Hepatocyte (in vitro differentiated cells): Measurements from ENCODE around the gene COQ10B. TPM values are rescaled to one million over a fixed set of nuclear protein-coding genes. Genes with fewer than 3 reads are reported as not detected.

Source experiments
- DNase-seq: peaks from one replicate; pipeline ENCODE4 v3.0.0-alpha.2; 2016; ENCODE audit warnings: low spot score
- H2AFZ ChIP-seq: fragments of 200-600 bp; sonication (generic); 2 replicates; pipeline ENCODE4 v1.6.0; 2016; ENCODE audit warnings: antibody characterized with exemption, mild to moderate bottlenecking
- H3K27ac ChIP-seq: fragments of 200-600 bp; sonication (generic); 2 replicates; pipeline ENCODE4 v1.5.1; 2016; ENCODE audit warnings: mild to moderate bottlenecking
- H3K27me3 ChIP-seq: fragments of 200-600 bp; sonication (generic); 2 replicates; pipeline ENCODE4 v1.6.1; 2016
- H3K36me3 ChIP-seq: fragments of 200-600 bp; sonication (generic); replicated peaks from 2 replicates; pipeline ENCODE4 v1.5.1; 2016; ENCODE audit warnings: low read depth; ENCODE audit not compliant: insufficient read depth
- H3K4me1 ChIP-seq: fragments of 200-600 bp; sonication (generic); 2 replicates; pipeline ENCODE4 v1.5.1; 2016; ENCODE audit warnings: mild to moderate bottlenecking, moderate library complexity; ENCODE audit not compliant: insufficient read depth
- H3K4me2 ChIP-seq: fragments of 200-600 bp; sonication (generic); 2 replicates; pipeline ENCODE4 v1.6.0; 2016
- H3K4me3 ChIP-seq: fragments of 200-600 bp; sonication (generic); 2 replicates; pipeline ENCODE4 v1.5.1; 2016; ENCODE audit warnings: mild to moderate bottlenecking
- H3K79me2 ChIP-seq: fragments of 200-600 bp; sonication (generic); 2 replicates; pipeline ENCODE4 v1.6.0; 2017; ENCODE audit warnings: mild to moderate bottlenecking
- H3K9me2 ChIP-seq: fragments of 200-600 bp; sonication (generic); replicated peaks from 2 replicates; pipeline ENCODE4 v1.6.0; 2017; ENCODE audit warnings: mild to moderate bottlenecking; ENCODE audit not compliant: insufficient read depth
- H3K9me3 ChIP-seq: fragments of 200-600 bp; sonication (generic); 2 replicates; pipeline ENCODE4 v1.5.1; 2016; ENCODE audit warnings: low read depth, mild to moderate bottlenecking
- H4K20me1 ChIP-seq: fragments of 200-600 bp; sonication (generic); 2 replicates; pipeline ENCODE4 v1.6.0; 2016; ENCODE audit warnings: mild to moderate bottlenecking; ENCODE audit not compliant: insufficient read depth, poor library complexity, severe bottlenecking
- CTCF ChIP-seq: fragments of 200-600 bp; sonication (generic); IDR thresholded peaks from 2 replicates; pipeline ENCODE4 v1.5.1; 2016; ENCODE audit warnings: antibody characterized with exemption, mild to moderate bottlenecking; ENCODE audit not compliant: poor library complexity
- EZH2 ChIP-seq: fragments of 200-600 bp; sonication (generic); IDR thresholded peaks from 2 replicates; pipeline ENCODE4 v1.6.1; 2016; ENCODE audit warnings: antibody characterized with exemption, mild to moderate bottlenecking, borderline replicate concordance
- EZH2phosphoT487 ChIP-seq: fragments of 200-600 bp; sonication (generic); IDR thresholded peaks from one replicate; pipeline ENCODE4 v1.6.1; 2018; ENCODE audit warnings: antibody characterized with exemption, mild to moderate bottlenecking, low read depth, moderate library complexity; ENCODE audit not compliant: unreplicated experiment, severe bottlenecking
- WGBS: methylation state at CpG from one replicate; pipeline ENCODE4 v1.1.6; 2016; ENCODE audit warnings: low lambda C conversion rate; ENCODE audit errors: missing lambda C conversion rate; 5-methylcytosine and 5-hydroxymethylcytosine counted together
- polyA plus RNA-seq: library from polyadenylated mRNA; unstranded; fragments of >200 nt; fragmentation: Nextera tagmentation; extraction: Ambion mirVana; gene quantifications from 2 replicates; pipeline ENCODE4 v1.2.1, GENCODE V29; 2016
- total RNA-seq: library from RNA; depleted of rRNA; stranded (reverse); fragments of >200 nt; gene quantifications from 2 replicates; pipeline ENCODE4 v1.2.3, GENCODE V29; 2014

COQ10B gene
- total and polyA plus RNA-seq, 2 experiments from 2014 or later, result 40.7 to 44.4 TPM

GRCh38 chr2:197414515-197414914, 38.8 kb upstream of the COQ10B start:
- Histone ChIP-seq H3K4me2 (no peak overlapping the region), H3K4me3 (no peak overlapping the region), H3K9me3 (no peaks in the 10 kb centered on the region), H4K20me1 (peaks cover 4% of the 10 kb centered on the region), H3K27me3 (no peaks in the 10 kb centered on the region), H3K79me2 (peaks cover 77% of the 10 kb centered on the region), H3K36me3 (peaks cover 3% of the 10 kb centered on the region), H3K4me1 (no peaks in the 10 kb centered on the region), H3K27ac (no peak overlapping the region), H3K9me2 (no peaks in the 10 kb centered on the region), H2AFZ (no peak overlapping the region)
- TF ChIP-seq EZH2 (no peak), CTCF (no peak), EZH2phosphoT487 (no peak)
- no peak for DNase-seq
- 89% methylated on average over 2 of the region's 2 CpGs for WGBS

GRCh38 chr2:197416268-197416667, 37.1 kb upstream of the COQ10B start:
- Histone ChIP-seq H3K79me2 (peaks cover 81% of the 10 kb centered on the region), H3K36me3 (peaks cover 3% of the 10 kb centered on the region), H3K4me2 (no peak overlapping the region), H3K9me2 (no peaks in the 10 kb centered on the region), H3K27ac (no peak overlapping the region), H3K4me3 (no peak overlapping the region), H3K27me3 (no peaks in the 10 kb centered on the region), H3K9me3 (no peaks in the 10 kb centered on the region), H3K4me1 (no peaks in the 10 kb centered on the region), H2AFZ (no peak overlapping the region), H4K20me1 (peaks cover 20% of the 10 kb centered on the region)
- TF ChIP-seq EZH2phosphoT487 (no peak), CTCF (no peak), EZH2 (no peak)
- DNase-seq, result no peak
- 96% methylated on average over 1 of the region's 1 CpG for WGBS

GRCh38 chr2:197419438-197419837, 33.9 kb upstream of the COQ10B start:
- peaks cover 52% of the 10 kb centered on the region for H4K20me1 ChIP-seq
- no peak for TF ChIP-seq CTCF
- TF ChIP-seq EZH2, result no peak
- no peak for TF ChIP-seq EZH2phosphoT487
- no peak for DNase-seq
- no peak overlapping the region for H3K27ac ChIP-seq
- H3K4me1 ChIP-seq, result no peaks in the 10 kb centered on the region
- no peaks in the 10 kb centered on the region for H3K27me3 ChIP-seq
- no peaks in the 10 kb centered on the region for H3K9me2 ChIP-seq
- H3K36me3 ChIP-seq, result peaks cover 3% of the 10 kb centered on the region
- H3K79me2 ChIP-seq, result peaks cover 93% of the 10 kb centered on the region
- H3K9me3 ChIP-seq, result no peaks in the 10 kb centered on the region
- no peak overlapping the region for H2AFZ ChIP-seq
- H3K4me3 ChIP-seq, result no peak overlapping the region
- no peak overlapping the region for H3K4me2 ChIP-seq

GRCh38 chr2:197423307-197423706, 30.0 kb upstream of the COQ10B start:
- TF ChIP-seq EZH2phosphoT487, result no peak
- no peak for TF ChIP-seq CTCF
- TF ChIP-seq EZH2, result no peak
- no peaks in the 10 kb centered on the region for H3K9me3 ChIP-seq
- H3K9me2 ChIP-seq, result no peaks in the 10 kb centered on the region
- H3K4me3 ChIP-seq, result no peak overlapping the region
- H3K4me2 ChIP-seq, result no peak overlapping the region
- H3K27me3 ChIP-seq, result no peaks in the 10 kb centered on the region
- H2AFZ ChIP-seq, result no peak overlapping the region
- H4K20me1 ChIP-seq, result peaks cover 86% of the 10 kb centered on the region
- H3K79me2 ChIP-seq, result peaks cover 100% of the 10 kb centered on the region
- no peaks in the 10 kb centered on the region for H3K36me3 ChIP-seq
- H3K27ac ChIP-seq, result peak overlapping the region; percentile 29
- peaks cover 13% of the 10 kb centered on the region for H3K4me1 ChIP-seq
- no peak for DNase-seq
- 100% methylated on average over 2 of the region's 2 CpGs for WGBS
